OCI-LY7 (cell line): ENCODE data around the gene TMEM207. TPM values are rescaled to one million over a fixed set of nuclear protein-coding genes. Genes with fewer than 3 reads are reported as not detected.

Experiments used
- BruUV-seq: library from RNA; stranded (reverse); fragments of 400-500 nt; replicated peaks from 2 replicates; lab custom pipeline; 2021; lab: Mats Ljungman, UMichigan
- CTCF ChIA-PET: fragments of 300-600 bp; sonication (Branson Sonifier 250); formaldehyde crosslinking; loops from one replicate; lab custom pipeline; 2022; ENCODE audit warnings: antibody characterized with exemption; ENCODE audit not compliant: unreplicated experiment; lab: Charles Lee
- POLR2A ChIA-PET: fragments of 300-600 bp; sonication (Branson Sonifier 250); formaldehyde crosslinking; loops from one replicate; lab custom pipeline; 2022; ENCODE audit warnings: antibody characterized with exemption; lab: Charles Lee
- DNase-seq: peaks from one replicate; pipeline ENCODE4 v3.0.0-alpha.2; 2015; ENCODE audit warnings: low spot score
- H2AFZ ChIP-seq: fragments of 200-600 bp; sonication (generic), shearing (Covaris generic); 2 replicates; pipeline ENCODE4 v1.6.1; 2014; ENCODE audit warnings: mild to moderate bottlenecking, antibody characterized with exemption, low read length, moderate library complexity
- H3K27ac ChIP-seq: fragments of 200-600 bp; sonication (generic); 2 replicates; pipeline ENCODE4 v1.5.1; 2014; ENCODE audit warnings: mixed run types, low read depth, mild to moderate bottlenecking, moderate library complexity, low read length, inconsistent platforms; ENCODE audit not compliant: poor library complexity, severe bottlenecking
- H3K36me3 ChIP-seq: fragments of 200-600 bp; sonication (generic); 2 replicates; pipeline ENCODE4 v1.6.1; 2014; ENCODE audit warnings: mild to moderate bottlenecking, antibody characterized with exemption, low read length, moderate library complexity, mixed read lengths; ENCODE audit not compliant: insufficient read depth
- H3K4me1 ChIP-seq: fragments of 200-600 bp; sonication (generic); 2 replicates; pipeline ENCODE4 v1.5.1; 2014; ENCODE audit warnings: mild to moderate bottlenecking, low read length; ENCODE audit not compliant: insufficient read depth, poor library complexity, severe bottlenecking
- H3K4me2 ChIP-seq: fragments of 200-600 bp; sonication (generic); 2 replicates; pipeline ENCODE4 v1.6.1; 2014; ENCODE audit warnings: mild to moderate bottlenecking, low read length
- H3K4me3 ChIP-seq: fragments of 200-600 bp; sonication (generic); 2 replicates; pipeline ENCODE4 v1.5.1; 2014; ENCODE audit warnings: mild to moderate bottlenecking, low read depth, low read length; ENCODE audit not compliant: poor library complexity, severe bottlenecking
- H3K79me2 ChIP-seq: fragments of 200-600 bp; sonication (generic); 2 replicates; pipeline ENCODE4 v1.6.1; 2016; ENCODE audit warnings: low read depth, mild to moderate bottlenecking, low read length, moderate library complexity, mixed read lengths; ENCODE audit not compliant: insufficient read depth
- H3K9me2 ChIP-seq: fragments of 200-600 bp; sonication (generic); 2 replicates; pipeline ENCODE4 v1.6.1; 2016; ENCODE audit warnings: mild to moderate bottlenecking, low read length, mixed read lengths; ENCODE audit not compliant: insufficient read depth
- H3K9me3 ChIP-seq: fragments of 200-600 bp; sonication (generic); 2 replicates; pipeline ENCODE4 v1.6.1; 2014; ENCODE audit warnings: mild to moderate bottlenecking, mixed run types, low read length, mixed read lengths
- H4K20me1 ChIP-seq: fragments of 200-600 bp; sonication (generic); 2 replicates; pipeline ENCODE4 v1.6.1; 2014; ENCODE audit warnings: mild to moderate bottlenecking, antibody characterized with exemption, low read length, moderate library complexity, mixed read lengths; ENCODE audit not compliant: insufficient read depth
- EZH2phosphoT487 ChIP-seq: fragments of 200-600 bp; sonication (generic); IDR thresholded peaks from 2 replicates; pipeline ENCODE4 v1.6.1; 2018; ENCODE audit warnings: low read depth, borderline replicate concordance, mild to moderate bottlenecking, mixed run types, antibody characterized with exemption, low read length, moderate library complexity, mixed read lengths
- intact Hi-C: fragments of 100-400 bp; cut with micrococcal nuclease; formaldehyde crosslinking; loops from one replicate; pipeline ENCODE4 v1.10.0; 2022; ENCODE audit not compliant: unreplicated experiment
- total RNA-seq, 2 experiments: library from RNA; depleted of rRNA in 1 of 2; stranded (reverse); fragments of >200 nt in 1 of 2; shearing (Covaris generic) in 1 of 2; gene quantifications; 2 replicates each; pipeline ENCODE4 v1.2.3, GENCODE V29; 2014 to 2022
- TF ChIP-seq, protein P1 (sequence below): fragments of 200-600 bp; sonication (generic); conservative IDR thresholded peaks from 2 replicates; pipeline ENCODE4 v1.5.1; 2014; ENCODE audit warnings: mild to moderate bottlenecking, antibody characterized with exemption, low read length, moderate library complexity, mixed read lengths

Gene TMEM207
- total RNA-seq, 2 experiments from 2014 or later, result not detected

DNA sequence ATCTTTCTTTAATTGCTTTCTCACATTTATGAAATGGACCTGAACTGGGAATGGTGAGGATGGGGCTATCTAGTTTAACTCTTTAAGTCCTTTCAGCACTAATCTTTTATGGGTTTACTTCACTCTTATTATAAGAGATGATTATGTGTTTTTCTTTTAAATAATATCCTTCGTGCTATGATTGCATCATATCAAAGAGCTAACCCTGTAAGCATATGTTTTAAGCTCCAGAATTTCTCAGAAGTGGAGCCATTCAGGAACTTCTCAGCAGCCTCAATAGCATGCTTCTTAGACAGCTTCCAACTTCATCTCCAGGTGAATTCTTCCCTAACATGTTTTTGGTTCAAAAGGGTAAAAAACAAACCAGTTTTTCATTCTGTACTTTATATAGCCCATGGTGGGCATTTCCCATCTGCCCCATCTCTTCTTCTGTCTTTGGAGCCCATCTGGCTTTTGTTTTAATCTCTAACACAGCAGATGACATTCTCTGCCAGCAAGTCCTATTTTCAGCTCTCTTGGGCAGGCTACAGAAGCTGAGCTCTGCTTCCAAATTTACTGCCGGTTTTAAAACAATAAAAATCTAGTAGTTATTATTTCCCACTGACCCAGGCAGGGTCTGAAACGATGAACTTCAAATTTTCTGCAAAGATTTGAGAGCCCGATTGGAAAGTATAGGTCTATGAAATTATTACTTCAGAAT, 37.4 kb upstream of the TMEM207 start:
- Histone ChIP-seq H3K4me2 (no peak overlapping the region), H3K4me3 (no peak overlapping the region), H3K9me3 (no peaks in the 10 kb centered on the region), H3K4me1 (no peaks in the 10 kb centered on the region), H3K9me2 (no peaks in the 10 kb centered on the region), H4K20me1 (no peaks in the 10 kb centered on the region), H3K36me3 (no peaks in the 10 kb centered on the region), H3K27ac (no peak overlapping the region), H2AFZ (no peak overlapping the region), H3K79me2 (no peaks in the 10 kb centered on the region)
- CTCF ChIA-PET, result no interaction called here
- TF ChIP-seq, protein P1, sequence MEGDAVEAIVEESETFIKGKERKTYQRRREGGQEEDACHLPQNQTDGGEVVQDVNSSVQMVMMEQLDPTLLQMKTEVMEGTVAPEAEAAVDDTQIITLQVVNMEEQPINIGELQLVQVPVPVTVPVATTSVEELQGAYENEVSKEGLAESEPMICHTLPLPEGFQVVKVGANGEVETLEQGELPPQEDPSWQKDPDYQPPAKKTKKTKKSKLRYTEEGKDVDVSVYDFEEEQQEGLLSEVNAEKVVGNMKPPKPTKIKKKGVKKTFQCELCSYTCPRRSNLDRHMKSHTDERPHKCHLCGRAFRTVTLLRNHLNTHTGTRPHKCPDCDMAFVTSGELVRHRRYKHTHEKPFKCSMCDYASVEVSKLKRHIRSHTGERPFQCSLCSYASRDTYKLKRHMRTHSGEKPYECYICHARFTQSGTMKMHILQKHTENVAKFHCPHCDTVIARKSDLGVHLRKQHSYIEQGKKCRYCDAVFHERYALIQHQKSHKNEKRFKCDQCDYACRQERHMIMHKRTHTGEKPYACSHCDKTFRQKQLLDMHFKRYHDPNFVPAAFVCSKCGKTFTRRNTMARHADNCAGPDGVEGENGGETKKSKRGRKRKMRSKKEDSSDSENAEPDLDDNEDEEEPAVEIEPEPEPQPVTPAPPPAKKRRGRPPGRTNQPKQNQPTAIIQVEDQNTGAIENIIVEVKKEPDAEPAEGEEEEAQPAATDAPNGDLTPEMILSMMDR, result no peak
- no peak for TF ChIP-seq EZH2phosphoT487
- BruUV-seq, result no TSS peak
- POLR2A ChIA-PET, result interaction anchor here (0.7 kb wide), 1 partner anchor 126 kb away, joined by 3 read pairs; no protein-coding TSS in a partner anchor
- no peak for DNase-seq
- intact Hi-C loops, result no loop called here

- CTCF ChIA-PET, result no interaction called here
- Histone ChIP-seq H3K79me2 (no peaks in the 10 kb centered on the region), H4K20me1 (no peaks in the 10 kb centered on the region), H3K4me1 (no peaks in the 10 kb centered on the region), H3K4me3 (no peak overlapping the region), H3K27ac (no peak overlapping the region), H3K9me3 (no peaks in the 10 kb centered on the region), H3K36me3 (no peaks in the 10 kb centered on the region), H3K4me2 (no peak overlapping the region), H2AFZ (no peak overlapping the region), H3K9me2 (no peaks in the 10 kb centered on the region)
- POLR2A ChIA-PET, result interaction anchor here (0.7 kb wide), 1 partner anchor 125 kb away, joined by 3 read pairs; no protein-coding TSS in a partner anchor
- intact Hi-C loops, result no loop called here
- BruUV-seq, result no TSS peak
- TF ChIP-seq, protein P1, result no peak
- no peak for TF ChIP-seq EZH2phosphoT487
- no peak for DNase-seq
These were observed 36.8 kb upstream of the TMEM207 start for GRCh38 chr3:190486533-190486864.

DNA sequence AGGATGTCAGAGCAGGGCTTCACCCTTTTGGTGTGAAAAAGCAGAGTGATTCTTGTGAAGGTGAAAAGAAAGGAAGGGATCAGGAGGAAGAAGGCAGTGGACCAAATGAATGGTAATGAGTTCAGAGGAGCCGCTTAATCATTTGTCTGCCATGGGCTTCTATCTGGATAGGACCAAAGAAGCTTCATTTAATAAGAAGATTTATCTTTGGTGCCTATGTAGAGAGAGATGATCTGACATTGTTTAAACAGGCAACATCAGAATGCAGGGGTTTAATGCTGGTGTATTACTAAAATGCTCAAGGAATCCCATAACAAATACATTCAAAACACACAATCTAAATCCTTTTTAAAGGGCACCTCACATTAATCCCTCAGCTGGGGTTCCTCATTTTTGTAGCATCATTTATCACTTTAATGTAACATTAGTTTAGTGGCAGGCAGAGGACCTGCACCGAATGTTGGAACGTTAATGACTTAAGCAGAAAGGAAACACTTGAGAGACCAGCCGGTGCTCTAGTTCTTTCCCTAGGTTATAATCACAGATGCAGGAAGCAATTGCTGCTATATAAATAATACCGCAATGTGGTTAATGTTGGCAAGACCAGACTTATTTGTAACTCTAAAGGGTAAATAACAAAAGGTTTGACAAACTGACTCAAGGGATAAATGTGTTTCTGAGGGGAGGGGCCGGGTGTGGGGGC, 36.3 kb upstream of the TMEM207 start:
- no peak overlapping the region for H3K4me3 ChIP-seq
- H3K9me2 ChIP-seq, result no peaks in the 10 kb centered on the region
- TF ChIP-seq EZH2phosphoT487, result no peak
- TF ChIP-seq, protein P1, result no peak
- no peak for DNase-seq
- H3K4me2 ChIP-seq, result no peak overlapping the region
- no peak overlapping the region for H3K27ac ChIP-seq
- no peaks in the 10 kb centered on the region for H3K9me3 ChIP-seq
- ChIA-PET POLR2A (no interaction called here), CTCF (no interaction called here)
- H2AFZ ChIP-seq, result no peak overlapping the region
- no peaks in the 10 kb centered on the region for H3K79me2 ChIP-seq
- BruUV-seq, result no TSS peak
- no peaks in the 10 kb centered on the region for H3K4me1 ChIP-seq
- no peaks in the 10 kb centered on the region for H3K36me3 ChIP-seq
- H4K20me1 ChIP-seq, result no peaks in the 10 kb centered on the region
- intact Hi-C loops, result no loop called here
